Femur (tissue), 1 donor: Measurements from ENCODE around the gene IL10RA.
"Not testable (repeated sequence)": the region's sequence is repeated elsewhere in the genome, so short reads cannot be mapped to it uniquely, and the experiment has no call there.

ENCODE experiments used
- DNase-seq: peaks from one replicate; pipeline ENCODE4 v3.0.0-alpha.2; 2017

IL10RA gene

GRCh38 chr11:117993988-117994745, 8.0 kb downstream of the IL10RA start:
- no peak for DNase-seq

DNA sequence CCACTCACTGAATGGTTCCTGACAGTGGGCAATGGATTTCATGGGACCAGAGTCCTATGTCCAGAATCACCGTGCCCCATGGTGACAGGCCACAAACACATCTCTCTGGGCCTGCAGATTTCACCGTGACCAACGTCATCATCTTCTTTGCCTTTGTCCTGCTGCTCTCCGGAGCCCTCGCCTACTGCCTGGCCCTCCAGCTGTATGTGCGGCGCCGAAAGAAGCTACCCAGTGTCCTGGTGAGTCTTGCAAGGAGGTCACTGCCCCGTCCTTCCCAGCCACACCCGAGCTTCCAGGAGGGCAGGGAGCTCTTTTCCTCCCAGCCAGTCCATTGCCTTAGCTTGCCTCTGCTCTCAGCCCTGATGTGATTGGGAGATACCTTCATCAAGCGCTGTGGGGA, 9.3 kb downstream of the IL10RA start:
- DNase-seq: no peak

DNA sequence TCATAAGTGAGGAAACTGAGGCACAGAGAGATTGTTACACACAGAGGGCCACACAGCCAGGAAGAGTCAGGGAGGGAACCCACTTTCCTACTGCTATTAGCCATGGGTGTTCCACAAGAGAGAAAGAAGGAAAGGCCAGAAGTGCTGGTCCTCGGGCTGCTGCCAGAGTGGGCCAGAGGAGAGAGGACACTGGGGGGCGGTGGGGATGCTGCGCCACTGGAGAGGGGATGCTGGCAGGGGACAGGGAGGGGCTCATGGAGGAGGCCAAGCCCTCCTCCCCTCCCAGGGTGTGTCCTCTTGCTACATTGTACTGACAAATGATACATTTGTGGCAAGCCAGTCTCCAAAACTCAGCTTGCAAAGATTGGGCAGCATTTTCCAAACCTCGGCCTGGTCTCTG, 9.9 kb downstream of the IL10RA start:
- no peak for DNase-seq

DNA sequence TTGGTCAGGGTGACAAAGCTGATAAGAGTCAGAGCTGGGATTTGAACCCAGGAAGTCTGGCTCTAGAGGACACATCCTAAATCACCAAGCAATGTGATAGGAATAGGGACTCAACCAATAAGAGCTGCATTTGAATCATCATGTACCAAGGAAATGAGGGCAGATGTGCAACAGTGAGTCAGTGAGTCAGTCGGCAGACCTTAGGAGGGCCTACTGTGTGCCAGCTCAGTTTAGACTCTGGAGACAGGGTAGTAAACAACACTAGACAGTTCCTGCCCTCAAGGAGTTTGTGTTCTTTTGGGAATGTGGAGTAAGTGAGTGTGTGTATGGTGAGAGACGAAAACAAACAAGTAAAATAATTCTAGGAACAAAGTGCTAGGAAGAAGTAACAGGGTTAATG, 11.2 kb downstream of the IL10RA start:
- DNase-seq: no peak

DNA sequence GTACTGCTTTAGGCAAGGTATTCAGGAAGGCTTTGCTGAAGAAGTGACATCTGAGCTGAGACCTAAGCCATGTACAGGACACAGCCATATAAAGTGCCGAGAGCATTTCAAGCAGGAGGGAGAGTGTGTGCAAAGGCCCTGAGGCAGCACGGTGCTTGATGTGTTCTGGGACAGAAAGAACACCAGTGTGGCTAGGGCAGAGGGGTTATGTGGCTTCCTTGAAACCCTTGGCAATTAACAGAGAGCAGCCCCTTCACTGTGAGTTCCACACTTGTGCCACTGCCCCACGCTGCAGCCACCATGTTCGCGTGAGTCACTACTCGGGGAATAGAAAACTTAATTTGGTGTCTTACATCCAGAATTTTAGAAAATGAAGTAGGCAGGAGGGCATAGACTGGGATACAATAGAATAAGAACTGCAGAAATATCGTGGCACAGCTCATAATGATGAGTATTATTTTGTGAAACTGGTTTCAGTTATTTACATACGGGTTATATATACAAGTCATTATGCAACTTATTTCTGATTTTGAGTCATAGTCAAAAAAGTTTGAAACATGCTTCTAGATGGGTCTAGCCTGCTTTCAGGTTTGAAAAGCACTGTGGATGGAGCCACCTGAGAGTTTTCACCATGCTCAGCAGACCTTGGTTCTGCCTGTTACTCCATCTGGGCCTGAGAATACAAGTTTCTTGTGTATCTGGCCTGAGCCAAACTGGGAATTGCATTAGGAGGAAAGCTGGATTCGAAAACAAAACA, 11.8 kb downstream of the IL10RA start:
- DNase-seq: no peak

DNA sequence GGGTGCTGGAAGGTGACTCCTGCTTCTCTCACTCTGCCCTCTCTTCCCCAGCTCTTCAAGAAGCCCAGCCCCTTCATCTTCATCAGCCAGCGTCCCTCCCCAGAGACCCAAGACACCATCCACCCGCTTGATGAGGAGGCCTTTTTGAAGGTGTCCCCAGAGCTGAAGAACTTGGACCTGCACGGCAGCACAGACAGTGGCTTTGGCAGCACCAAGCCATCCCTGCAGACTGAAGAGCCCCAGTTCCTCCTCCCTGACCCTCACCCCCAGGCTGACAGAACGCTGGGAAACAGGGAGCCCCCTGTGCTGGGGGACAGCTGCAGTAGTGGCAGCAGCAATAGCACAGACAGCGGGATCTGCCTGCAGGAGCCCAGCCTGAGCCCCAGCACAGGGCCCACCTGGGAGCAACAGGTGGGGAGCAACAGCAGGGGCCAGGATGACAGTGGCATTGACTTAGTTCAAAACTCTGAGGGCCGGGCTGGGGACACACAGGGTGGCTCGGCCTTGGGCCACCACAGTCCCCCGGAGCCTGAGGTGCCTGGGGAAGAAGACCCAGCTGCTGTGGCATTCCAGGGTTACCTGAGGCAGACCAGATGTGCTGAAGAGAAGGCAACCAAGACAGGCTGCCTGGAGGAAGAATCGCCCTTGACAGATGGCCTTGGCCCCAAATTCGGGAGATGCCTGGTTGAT, 12.6 kb downstream of the IL10RA start:
- no peak for DNase-seq

- DNase-seq: no peak
Measured at GRCh38 chr11:117999354-117999993, 13.3 kb downstream of the IL10RA start.

DNA sequence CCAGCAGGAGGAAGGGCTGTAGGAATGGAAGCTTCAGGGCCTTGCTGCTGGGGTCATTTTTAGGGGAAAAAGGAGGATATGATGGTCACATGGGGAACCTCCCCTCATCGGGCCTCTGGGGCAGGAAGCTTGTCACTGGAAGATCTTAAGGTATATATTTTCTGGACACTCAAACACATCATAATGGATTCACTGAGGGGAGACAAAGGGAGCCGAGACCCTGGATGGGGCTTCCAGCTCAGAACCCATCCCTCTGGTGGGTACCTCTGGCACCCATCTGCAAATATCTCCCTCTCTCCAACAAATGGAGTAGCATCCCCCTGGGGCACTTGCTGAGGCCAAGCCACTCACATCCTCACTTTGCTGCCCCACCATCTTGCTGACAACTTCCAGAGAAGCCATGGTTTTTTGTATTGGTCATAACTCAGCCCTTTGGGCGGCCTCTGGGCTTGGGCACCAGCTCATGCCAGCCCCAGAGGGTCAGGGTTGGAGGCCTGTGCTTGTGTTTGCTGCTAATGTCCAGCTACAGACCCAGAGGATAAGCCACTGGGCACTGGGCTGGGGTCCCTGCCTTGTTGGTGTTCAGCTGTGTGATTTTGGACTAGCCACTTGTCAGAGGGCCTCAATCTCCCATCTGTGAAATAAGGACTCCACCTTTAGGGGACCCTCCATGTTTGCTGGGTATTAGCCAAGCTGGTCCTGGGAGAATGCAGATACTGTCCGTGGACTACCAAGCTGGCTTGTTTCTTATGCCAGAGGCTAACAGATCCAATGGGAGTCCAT, 14.1 kb downstream of the IL10RA start:
- DNase-seq: no peak

GRCh38 chr11:118000850-118001228, 14.6 kb downstream of the IL10RA start:
- DNase-seq: no peak

GRCh38 chr11:118001494-118001971, 15.3 kb downstream of the IL10RA start:
- DNase-seq: no peak

GRCh38 chr11:118002010-118002540, 15.9 kb downstream of the IL10RA start:
- DNase-seq: no peak

GRCh38 chr11:118002541-118003423, 16.6 kb downstream of the IL10RA start:
- DNase-seq: peak; percentile 58

- no peak for DNase-seq
Measured at GRCh38 chr11:118003456-118003855, 17.3 kb downstream of the IL10RA start.

DNA sequence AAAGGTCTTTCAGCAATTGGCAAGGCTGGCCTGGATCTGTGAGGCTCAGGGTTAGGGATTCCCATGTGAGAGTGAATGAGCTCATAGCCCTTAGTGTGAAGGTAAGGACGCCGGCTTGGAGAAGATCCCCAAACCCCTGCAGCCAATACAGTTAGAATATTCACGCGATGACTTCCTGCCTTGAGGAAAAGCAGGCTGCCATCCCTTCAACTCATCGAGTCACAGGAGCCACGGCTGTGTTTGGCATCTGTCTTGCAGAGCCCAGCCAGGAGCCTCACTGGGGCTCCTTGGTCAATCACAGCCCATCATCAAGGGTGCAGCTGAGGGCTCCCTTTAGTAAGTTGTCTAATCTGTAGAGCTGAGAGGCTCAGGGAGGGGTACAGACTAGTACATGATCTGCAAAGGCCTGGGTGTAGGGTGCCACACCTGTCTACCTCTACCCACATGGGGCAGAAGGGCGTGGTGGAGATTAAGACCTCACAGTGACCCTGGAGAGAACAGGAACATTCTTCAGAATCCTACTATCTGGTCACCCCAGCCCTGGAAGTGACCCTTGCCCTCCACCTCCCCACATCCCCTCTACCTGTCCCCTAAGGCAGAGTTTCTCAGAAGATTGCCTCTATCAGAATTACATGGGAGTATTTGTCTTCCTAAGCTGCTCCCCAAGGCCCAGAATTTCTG, 18.5 kb downstream of the IL10RA start:
- DNase-seq: no peak

DNA sequence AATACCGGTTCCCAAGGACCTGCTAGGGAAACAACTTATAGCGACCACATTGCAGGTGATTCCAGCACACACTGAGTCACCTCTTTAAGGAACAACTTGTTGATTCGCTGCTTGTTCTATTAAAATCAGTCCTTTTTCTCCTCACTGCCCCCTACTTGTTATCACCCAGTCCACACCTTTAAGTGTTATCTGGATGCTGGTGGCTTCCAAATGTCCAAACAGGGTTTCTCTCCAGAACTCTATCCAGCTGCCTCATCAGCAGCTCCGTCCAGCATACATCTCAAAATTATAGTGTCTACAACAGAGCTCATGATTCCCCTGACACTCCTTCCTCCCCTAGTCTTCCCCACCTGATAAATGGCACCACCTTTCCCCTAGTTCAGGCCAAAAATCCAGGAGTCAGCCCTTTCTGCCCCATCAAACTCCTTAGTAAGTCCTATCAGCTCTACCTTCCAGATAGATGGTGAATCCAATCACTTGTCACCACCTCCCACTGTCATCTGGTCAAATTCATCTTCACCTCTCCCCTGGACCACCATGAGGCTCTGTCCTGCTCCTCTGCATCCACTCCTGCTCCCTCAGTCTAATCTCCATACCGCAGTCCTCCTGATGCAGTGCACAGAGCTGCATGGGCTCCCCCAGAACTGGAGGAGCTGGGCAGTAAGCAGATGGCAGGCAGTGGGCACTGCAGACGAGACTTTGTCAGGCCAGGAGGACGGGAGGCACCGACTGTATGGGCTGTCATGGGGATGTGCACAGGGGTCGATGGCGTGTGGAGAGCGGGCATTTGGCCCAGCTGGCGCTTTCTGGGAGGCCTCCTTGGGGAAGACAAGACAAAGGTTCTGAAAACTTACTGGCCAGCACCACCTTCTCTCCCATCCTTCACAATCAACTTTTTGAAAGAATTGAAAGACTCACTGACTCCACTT, 19.3 kb downstream of the IL10RA start:
- no peak for DNase-seq

DNA sequence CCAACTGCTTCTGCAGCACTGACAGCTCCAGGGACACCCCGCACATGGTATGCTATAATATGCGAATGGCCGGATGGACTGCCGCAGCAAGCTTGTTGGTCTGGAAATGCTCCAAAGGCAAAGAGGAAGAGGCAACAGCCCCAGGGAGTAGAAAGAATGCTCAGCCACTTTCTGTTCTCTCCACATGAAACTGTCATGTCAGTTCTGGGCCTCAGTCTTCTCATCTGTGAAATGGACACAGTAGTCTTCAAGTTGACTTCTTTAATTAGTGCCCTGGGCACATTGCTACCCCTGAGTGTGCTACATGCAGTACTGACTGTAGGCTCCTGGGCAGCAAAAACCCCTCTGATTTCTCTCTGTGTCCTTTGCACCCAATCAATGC, 19.9 kb downstream of the IL10RA start:
- DNase-seq: no peak

- DNase-seq: no peak
Measured at GRCh38 chr11:118007040-118007439, 20.8 kb downstream of the IL10RA start.

GRCh38 chr11:118007563-118008270, 21.5 kb downstream of the IL10RA start:
- not testable (repeated sequence) for DNase-seq
